ENCODE data around the gene RBM25. TPM values are rescaled to one million over a fixed set of nuclear protein-coding genes. Genes with fewer than 3 reads are reported as not detected.

The RBM25 gene
- total RNA-seq, 1 experiment from 2014 or later, result 142 TPM

GRCh38 chr14:73055251-73055650 is 3.1 kb upstream of the RBM25 start (continued):
- TF ChIP-seq CTCF (IDR thresholded peaks at IDR 0.05) (no peak), ZNF671 (CRISPR knock-in tag; IDR thresholded peaks at IDR 0.05) (no peak), PRRX2 (CRISPR knock-in tag; IDR thresholded peaks at IDR 0.05) (no peak), TCF7 (CRISPR knock-in tag; IDR thresholded peaks at IDR 0.05; ENCODE audit: low read depth) (no peak), ATF3 (CRISPR knock-in tag; conservative IDR thresholded peaks at IDR 0.05) (no peak), MYBL2 (CRISPR knock-in tag; IDR thresholded peaks at IDR 0.05) (no peak), SOX15 (CRISPR knock-in tag; IDR thresholded peaks at IDR 0.05) (no peak), ZNF423 (CRISPR knock-in tag; IDR thresholded peaks at IDR 0.05) (no peak), GRHL2 (CRISPR knock-in tag; IDR thresholded peaks at IDR 0.05; ENCODE audit: insufficient replicate concordance, severe bottlenecking) (no peak), ZNF425 (CRISPR knock-in tag; conservative IDR thresholded peaks at IDR 0.05) (no peak)

- DNase-seq (ENCODE audit: low spot score) (no peak), ATAC-seq (no peak)
- TF ChIP-seq ZNF232 (CRISPR knock-in tag; IDR thresholded peaks at IDR 0.05), result no peak
- TF ChIP-seq E2F5 (CRISPR knock-in tag; IDR thresholded peaks at IDR 0.05), result no peak
- no peak for TF ChIP-seq NR1H2 (CRISPR knock-in tag; IDR thresholded peaks at IDR 0.05)
- TF ChIP-seq CDX4 (CRISPR knock-in tag; IDR thresholded peaks at IDR 0.05; ENCODE audit: borderline replicate concordance), result no peak
- no peak for TF ChIP-seq RELA (CRISPR knock-in tag; IDR thresholded peaks at IDR 0.05; ENCODE audit: borderline replicate concordance)
- no peak for TF ChIP-seq RORB (CRISPR knock-in tag; IDR thresholded peaks at IDR 0.05)
- no peak for TF ChIP-seq SMAD3 (CRISPR knock-in tag; IDR thresholded peaks at IDR 0.05; ENCODE audit: borderline replicate concordance)
- TF ChIP-seq MLX (CRISPR knock-in tag; IDR thresholded peaks at IDR 0.05), result no peak
- no peaks in the 10 kb centered on the region for H3K27me3 Mint-ChIP-seq (ENCODE audit: low read depth)
- ChIA-PET CTCF (interaction anchor here (0.6 to 1.5 kb wide), 3 partner anchors 9 to 68 kb away, joined by 3 to 4 read pairs (median 3); partner anchors contain the start of gene ZFYVE1), POLR2A (interaction anchor here (0.6 to 1.7 kb wide), 8 partner anchors 10 to 199 kb away, joined by 3 to 17 read pairs (median 4); partner anchors contain the start of genes DCAF4, PSEN1 and ZFYVE1)
- no peaks in the 10 kb centered on the region for H3K9me3 Mint-ChIP-seq
- no peak overlapping the region for H3K27ac Mint-ChIP-seq
- H3K36me3 Mint-ChIP-seq, result peaks cover 25% of the 10 kb centered on the region
- H3K4me1 Mint-ChIP-seq, result peaks cover 48% of the 10 kb centered on the region
- H3K4me3 Mint-ChIP-seq, result no peak overlapping the region
These were observed 450 bp upstream of the RBM25 start for GRCh38 chr14:73057944-73058223.
